ENCODE data around the gene KNSTRN. TPM values are rescaled to one million over a fixed set of nuclear protein-coding genes. Genes with fewer than 3 reads are reported as not detected.

The KNSTRN gene
- total and polyA plus RNA-seq, 2 of the 8 experiments (the other 6 are each of a cell fraction or from before 2014, with no cell fraction given) = 25.1 to 79.4 TPM

GRCh38 chr15:40405501-40406381 lies 23.2 kb downstream of the KNSTRN start, which contains the start of gene IVD (continued):
- TF ChIP-seq CEBPB (IDR thresholded peaks at IDR 0.05; ENCODE audit: low read depth, low read length) (no peak), POLR2A (IDR thresholded peaks at IDR 0.05; ENCODE audit: control extremely low read depth in 1 of 2, low read depth in 2 of 2, low read length in 2 of 2) (peak; percentile 84 to 88), SRF (IDR thresholded peaks at IDR 0.05; ENCODE audit: low read depth, low read length) (no peak), TAF1 (IDR thresholded peaks at IDR 0.05; ENCODE audit: low read depth, low read length) (peak; percentile 85), POU5F1 (IDR thresholded peaks at IDR 0.05; ENCODE audit: low read depth, low read length) (no peak), SP4 (IDR thresholded peaks at IDR 0.05; ENCODE audit: low read length) (no peak), CHD2 (IDR thresholded peaks at IDR 0.05; ENCODE audit: low read length) (peak; percentile 89), BACH1 (IDR thresholded peaks at IDR 0.05; ENCODE audit: low read length) (no peak), ASH2L (IDR thresholded peaks at IDR 0.05; ENCODE audit: low read length) (peak; percentile 81), SP2 (IDR thresholded peaks at IDR 0.05; ENCODE audit: low read length) (peak; percentile 64; the same call in 1 of the 2 replicates), MAX (IDR thresholded peaks at IDR 0.05) (peak; percentile 40; the same call in 1 of the 2 replicates), POLR2AphosphoS5 (IDR thresholded peaks at IDR 0.05; ENCODE audit: low read depth, low read length) (peak; percentile 78), PHF8 (conservative IDR thresholded peaks at IDR 0.05; ENCODE audit: low read depth, low read length) (peak; percentile 91)

All from H1 (cell line).